ENCODE measurements around the gene RGR.

GRCh38 chr10:84262190-84262956 is 17.5 kb downstream of the RGR start:
- TF ChIP-seq CTCF (IDR thresholded peaks at IDR 0.05) (no peak), POLR2AphosphoS5 (IDR thresholded peaks at IDR 0.05) (no peak)

All from suprapubic skin (tissue), 3 donors.